Chondrocyte (in vitro differentiated cells): ENCODE results near the gene PPFIA3. TPM values are rescaled to one million over a fixed set of nuclear protein-coding genes. Genes with fewer than 3 reads are reported as not detected.
A peak's percentile ranks its signal among the peaks of the same experiment; 100 is the strongest.
"Not testable (repeated sequence)": the region's sequence is repeated elsewhere in the genome, so short reads cannot be mapped to it uniquely, and the experiment has no call there.

Experiments used
- DNase-seq: peaks from one replicate; pipeline ENCODE4 v3.0.0; 2021; ENCODE audit warnings: mixed read lengths, low spot score
- H3K27ac Mint-ChIP-seq: one replicate; pipeline ENCODE4 v1.8.0; 2021; ENCODE audit warnings: mild to moderate bottlenecking, moderate library complexity, mixed read lengths; ENCODE audit not compliant: unreplicated experiment
- H3K27me3 Mint-ChIP-seq: 2 replicates; pipeline ENCODE4 v1.8.0; 2021; ENCODE audit warnings: low read depth, mixed read lengths
- H3K36me3 Mint-ChIP-seq: 2 replicates; pipeline ENCODE4 v1.8.0; 2021; ENCODE audit warnings: low read depth, mixed read lengths
- H3K4me1 Mint-ChIP-seq: 2 replicates; pipeline ENCODE4 v1.8.0; 2021; ENCODE audit warnings: low read depth, mild to moderate bottlenecking, mixed read lengths
- H3K4me3 Mint-ChIP-seq: one replicate; pipeline ENCODE4 v1.8.0; 2021; ENCODE audit warnings: mild to moderate bottlenecking, moderate library complexity, mixed read lengths; ENCODE audit not compliant: unreplicated experiment
- H3K9me3 Mint-ChIP-seq: 2 replicates; pipeline ENCODE4 v1.8.0; 2021; ENCODE audit warnings: low read depth, mixed read lengths
- CTCF ChIP-seq: fragments of 200-600 bp; sonication (generic); IDR thresholded peaks from 2 replicates; pipeline ENCODE4 v1.5.0; 2021; ENCODE audit warnings: antibody characterized with exemption, mild to moderate bottlenecking, moderate library complexity
- total RNA-seq: library from RNA; stranded (reverse); gene quantifications from 3 replicates; pipeline ENCODE4 v1.2.1, GENCODE V29; 2021

PPFIA3 gene
- total RNA-seq, 1 donor from 2014 or later: 13.9 TPM

GRCh38 chr19:49125025-49125731 is 5.8 kb downstream of the PPFIA3 start:
- no peak overlapping the region for H3K27ac Mint-ChIP-seq
- H3K4me1 Mint-ChIP-seq: peaks cover 22% of the 10 kb centered on the region
- no peaks in the 10 kb centered on the region for H3K9me3 Mint-ChIP-seq
- H3K36me3 Mint-ChIP-seq: no peaks in the 10 kb centered on the region
- no peak overlapping the region for H3K4me3 Mint-ChIP-seq
- no peaks in the 10 kb centered on the region for H3K27me3 Mint-ChIP-seq
- no peak for DNase-seq
- no peak for TF ChIP-seq CTCF

GRCh38 chr19:49126575-49126974 is 7.2 kb downstream of the PPFIA3 start:
- H3K27ac Mint-ChIP-seq: no peak overlapping the region
- no peak overlapping the region for H3K4me3 Mint-ChIP-seq
- H3K27me3 Mint-ChIP-seq: no peaks in the 10 kb centered on the region
- no peaks in the 10 kb centered on the region for H3K36me3 Mint-ChIP-seq
- no peak for DNase-seq
- peaks cover 19% of the 10 kb centered on the region for H3K4me1 Mint-ChIP-seq
- H3K9me3 Mint-ChIP-seq: no peaks in the 10 kb centered on the region
- TF ChIP-seq CTCF: no peak

- DNase-seq, H3K4me3 Mint-ChIP-seq, H3K36me3 Mint-ChIP-seq, H3K27me3 Mint-ChIP-seq, H3K9me3 Mint-ChIP-seq, H3K27ac Mint-ChIP-seq: not testable (repeated sequence)
- H3K4me1 Mint-ChIP-seq: peaks cover 19% of the 10 kb centered on the region
Observed at GRCh38 chr19:49127225-49127624, 7.9 kb downstream of the PPFIA3 start.

GRCh38 chr19:49127674-49128544 is 8.6 kb downstream of the PPFIA3 start:
- Mint-ChIP-seq H3K4me3 (peak overlapping the region; percentile 81), H3K4me1 (peaks cover 19% of the 10 kb centered on the region), H3K27ac (peak overlapping the region; percentile 97), H3K27me3 (no peaks in the 10 kb centered on the region), H3K9me3 (no peaks in the 10 kb centered on the region), H3K36me3 (no peaks in the 10 kb centered on the region)
- TF ChIP-seq CTCF: peak; percentile 41
- no peak for DNase-seq

- Mint-ChIP-seq H3K9me3 (no peaks in the 10 kb centered on the region), H3K4me3 (peak overlapping the region; percentile 81), H3K36me3 (no peaks in the 10 kb centered on the region), H3K4me1 (peaks cover 19% of the 10 kb centered on the region), H3K27me3 (no peaks in the 10 kb centered on the region), H3K27ac (peak overlapping the region; percentile 97)
- no peak for DNase-seq
- TF ChIP-seq CTCF: no peak
Observed at GRCh38 chr19:49128545-49129237, 9.3 kb downstream of the PPFIA3 start.
